ENCODE results near the gene CDS2.
A peak's percentile ranks its signal among the peaks of the same experiment; 100 is the strongest.

GRCh38 chr20:5145365-5146098 lies 18.7 kb downstream of the CDS2 start:
- no peak for TF ChIP-seq CTCF (IDR thresholded peaks at IDR 0.05; ENCODE audit: low read depth, low read length, missing input control)
- TF ChIP-seq RAD21 (IDR thresholded peaks at IDR 0.05): peak in 1 of 2 donors; percentile 10
- no peak for TF ChIP-seq JUND (IDR thresholded peaks at IDR 0.05)
- TF ChIP-seq MAX (IDR thresholded peaks at IDR 0.05): no peak
- no peak for TF ChIP-seq ZBTB33 (IDR thresholded peaks at IDR 0.05)
- no peak for TF ChIP-seq REST (IDR thresholded peaks at IDR 0.05)
- TF ChIP-seq EGR1 (IDR thresholded peaks at IDR 0.05; ENCODE audit: low read depth in 2 of 2): no peak
- no peak for TF ChIP-seq GABPA (IDR thresholded peaks at IDR 0.05 in 1 of 2, conservative IDR thresholded peaks at IDR 0.05 in 1 of 2)
- TF ChIP-seq YY1 (IDR thresholded peaks at IDR 0.05): no peak
